DMS153 (cell line): ENCODE measurements around the gene KRT4.
"Not testable (repeated sequence)": the region's sequence is repeated elsewhere in the genome, so short reads cannot be mapped to it uniquely, and the experiment has no call there.

Source experiments
- DNase-seq: peaks from one replicate; lab custom pipeline; 2025; lab: John Stamatoyannopoulos, UW

Gene KRT4

DNA sequence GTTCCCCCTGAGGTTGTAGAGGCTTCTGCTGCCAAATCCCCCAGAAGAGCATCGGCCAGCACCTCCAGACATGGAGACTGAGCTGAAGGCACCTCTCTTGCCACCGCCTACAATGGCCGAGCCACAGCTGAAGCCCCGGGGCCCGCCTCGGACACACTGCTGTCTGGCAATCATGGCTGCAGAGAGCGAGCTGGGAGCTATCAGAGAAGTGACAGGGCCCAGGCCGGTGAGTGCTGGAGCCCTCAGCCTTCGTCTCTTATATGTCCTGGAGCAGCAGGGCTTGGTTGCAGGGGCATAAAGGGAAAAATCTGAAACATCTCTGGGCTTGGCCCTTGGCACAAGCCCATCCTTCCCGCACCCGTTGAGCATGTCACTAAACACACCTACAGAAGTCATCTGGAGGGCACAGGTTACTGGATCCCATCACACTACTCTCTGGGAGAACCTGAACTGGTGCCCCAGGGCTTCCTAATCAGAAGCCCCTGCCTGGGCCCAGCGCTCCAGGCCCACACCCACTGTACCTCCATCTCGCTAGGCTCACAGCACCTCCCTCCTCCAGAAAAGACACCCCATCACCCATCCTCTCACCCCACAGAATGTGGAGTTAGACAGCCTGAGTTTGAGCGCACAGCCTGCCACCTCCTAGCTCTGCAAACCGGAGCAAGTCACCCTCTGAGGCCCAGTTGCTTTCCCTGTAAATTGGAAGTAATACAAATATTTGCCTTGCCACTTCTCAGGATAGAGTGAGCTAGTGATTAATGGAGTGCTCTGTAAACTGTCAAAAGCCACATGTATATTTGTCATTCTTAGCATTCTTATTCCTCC, at the start of gene KRT4:
KRT4 (minus strand) TSS at position 232 of the 825 bp plus-strand sequence; CDS start at position 174, 58 bp downstream.
- DNase-seq, result peak; percentile 26

- no peak for DNase-seq
Observed at GRCh38 chr12:52862023-52862422, 48.1 kb upstream of the KRT4 start.

DNA sequence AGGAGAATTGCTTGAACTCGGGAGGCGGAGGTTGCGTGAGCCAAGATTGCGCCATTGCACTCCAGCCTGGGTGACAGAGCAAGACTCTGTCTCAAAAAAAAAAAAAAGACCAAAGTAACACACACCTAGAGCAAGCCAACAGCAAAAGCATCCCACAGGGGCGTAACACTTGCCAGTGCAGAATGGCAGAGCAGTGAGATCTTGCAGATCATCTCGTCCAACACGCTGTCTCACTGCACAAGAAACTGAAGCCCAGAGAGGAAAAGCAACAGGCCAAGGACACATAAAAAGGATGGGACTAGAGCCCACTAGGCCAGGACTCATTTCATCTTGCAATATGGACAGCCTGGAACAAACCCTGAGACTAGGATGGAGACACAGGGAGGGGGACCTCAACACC, 47.6 kb upstream of the KRT4 start:
- DNase-seq, result no peak

- DNase-seq, result no peak
Observed at GRCh38 chr12:52860102-52860823, 46.3 kb upstream of the KRT4 start.

DNA sequence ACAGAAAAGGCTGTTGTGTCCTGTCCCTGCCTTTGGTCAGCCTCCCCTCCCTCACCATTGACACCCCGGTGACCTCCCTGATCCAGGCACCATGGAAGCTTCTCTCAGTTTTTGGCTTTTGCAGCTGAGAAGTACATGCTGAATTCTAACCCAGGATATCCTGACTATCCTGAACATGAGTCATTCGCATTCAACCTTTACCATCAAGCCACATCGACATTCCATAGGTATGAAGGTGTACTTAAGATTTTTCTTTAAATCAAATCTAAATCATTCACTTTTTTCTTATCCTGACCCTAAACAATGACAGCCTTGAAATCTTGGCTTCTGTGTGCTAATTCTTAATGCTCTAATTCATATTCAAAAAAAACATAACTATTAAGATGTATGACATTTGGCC, 43.6 kb upstream of the KRT4 start:
- no peak for DNase-seq

GRCh38 chr12:52856787-52857186, 42.9 kb upstream of the KRT4 start:
- DNase-seq, result no peak

DNA sequence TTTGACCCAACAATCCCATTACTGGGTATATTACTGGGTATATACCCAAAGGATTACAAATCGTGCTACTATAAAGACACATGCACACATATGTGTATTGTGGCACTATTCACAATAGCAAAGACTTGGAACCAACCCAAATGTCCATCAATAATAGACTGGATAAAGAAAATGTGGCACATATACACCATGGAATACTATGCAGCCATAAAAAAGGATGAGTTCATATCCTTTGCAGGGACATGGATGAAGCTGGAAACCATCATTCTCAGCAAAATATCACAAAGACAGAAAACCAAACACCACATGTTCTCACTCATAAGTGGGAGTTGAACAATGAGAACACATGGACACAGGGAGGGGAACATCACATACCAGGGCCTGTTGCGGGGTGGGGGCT, 42.2 kb upstream of the KRT4 start:
- DNase-seq, result not testable (repeated sequence)

- DNase-seq, result no peak
Observed at GRCh38 chr12:52851787-52852186, 37.9 kb upstream of the KRT4 start.

DNA sequence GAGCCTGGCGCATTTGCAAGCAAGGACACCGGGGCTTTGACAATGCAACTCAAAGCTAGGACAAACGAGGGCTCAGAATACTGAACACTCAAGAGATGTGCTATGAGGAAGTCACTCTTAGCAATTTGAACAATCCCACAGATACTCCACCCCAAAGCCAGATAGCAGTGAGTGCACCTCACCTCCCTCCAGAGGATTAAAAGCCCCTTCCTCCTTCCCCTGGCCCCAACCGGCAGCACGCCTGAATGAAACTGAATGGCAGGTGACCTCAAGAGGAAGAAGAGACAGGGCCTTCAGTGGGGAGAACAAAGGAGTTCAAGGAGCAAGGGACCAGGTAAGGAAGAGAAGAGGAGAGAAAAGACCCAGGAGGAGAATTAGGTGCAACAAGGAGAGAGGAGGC, 36.8 kb upstream of the KRT4 start:
- no peak for DNase-seq

- DNase-seq, result no peak
Observed at GRCh38 chr12:52849511-52849910, 35.6 kb upstream of the KRT4 start.

GRCh38 chr12:52848661-52849255, 34.8 kb upstream of the KRT4 start, which contains the start of gene KRT78:
Gene KRT78 (minus strand): TSS chr12:52848994. CDS start chr12:52848930, 64 bp downstream.
- DNase-seq, result no peak

GRCh38 chr12:52847335-52848102, 33.6 kb upstream of the KRT4 start:
- no peak for DNase-seq

GRCh38 chr12:52846356-52846970, 32.5 kb upstream of the KRT4 start:
- no peak for DNase-seq

GRCh38 chr12:52845946-52846345, 32.0 kb upstream of the KRT4 start:
- no peak for DNase-seq

DNA sequence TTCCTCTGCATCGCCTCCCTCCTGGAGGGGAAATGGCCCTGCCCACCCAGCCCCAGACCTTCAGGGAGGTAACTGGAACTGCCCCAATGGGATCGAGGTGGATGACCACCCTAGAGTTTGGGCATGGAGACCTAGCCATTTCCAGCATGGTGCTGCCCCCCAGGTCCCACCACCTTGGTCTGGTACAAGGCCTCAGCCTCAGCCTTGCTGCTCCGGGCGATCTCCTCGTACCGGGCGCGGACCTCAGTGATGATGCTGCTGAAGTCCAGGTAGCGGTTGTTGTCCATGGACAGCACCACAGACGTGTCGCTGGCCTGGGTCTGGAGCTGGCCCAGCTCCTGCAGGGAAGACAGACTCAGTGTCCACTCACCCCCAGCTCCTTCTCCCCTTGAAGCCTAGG, 30.5 kb upstream of the KRT4 start:
- no peak for DNase-seq

DNA sequence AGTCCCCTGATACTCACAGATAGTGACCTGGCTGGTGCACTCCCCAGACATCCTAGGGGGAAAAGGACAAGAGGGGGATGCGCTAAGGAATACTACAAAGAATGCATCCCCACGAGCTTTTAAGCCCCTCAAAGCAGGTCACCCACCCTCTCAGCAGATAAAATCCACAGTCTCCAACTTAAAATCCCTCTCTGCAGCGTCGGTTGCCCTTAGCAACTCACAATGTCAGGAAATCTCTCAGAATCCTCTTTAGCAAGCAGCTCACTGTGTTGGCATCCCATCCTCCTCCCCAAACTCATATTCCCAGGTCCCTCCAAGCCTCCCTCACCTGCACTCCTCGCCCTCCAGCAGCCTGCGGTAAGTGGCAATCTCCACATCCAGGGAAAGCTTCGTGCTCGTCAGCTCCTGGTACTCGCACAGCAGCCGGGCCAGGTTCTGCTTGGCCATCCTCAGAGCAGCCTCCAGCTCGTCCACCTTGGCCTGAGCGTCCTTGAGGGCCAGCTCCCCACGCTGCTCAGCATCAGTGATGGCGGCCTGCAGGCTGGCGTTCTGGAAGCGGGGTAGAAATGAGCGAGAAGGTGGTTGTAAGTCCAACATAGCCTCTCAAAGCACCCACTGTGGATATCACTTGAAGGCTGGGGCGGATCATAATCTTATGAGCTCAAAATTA, 25.7 kb upstream of the KRT4 start:
- no peak for DNase-seq

GRCh38 chr12:52838609-52839435, 24.9 kb upstream of the KRT4 start:
- DNase-seq, result no peak

DNA sequence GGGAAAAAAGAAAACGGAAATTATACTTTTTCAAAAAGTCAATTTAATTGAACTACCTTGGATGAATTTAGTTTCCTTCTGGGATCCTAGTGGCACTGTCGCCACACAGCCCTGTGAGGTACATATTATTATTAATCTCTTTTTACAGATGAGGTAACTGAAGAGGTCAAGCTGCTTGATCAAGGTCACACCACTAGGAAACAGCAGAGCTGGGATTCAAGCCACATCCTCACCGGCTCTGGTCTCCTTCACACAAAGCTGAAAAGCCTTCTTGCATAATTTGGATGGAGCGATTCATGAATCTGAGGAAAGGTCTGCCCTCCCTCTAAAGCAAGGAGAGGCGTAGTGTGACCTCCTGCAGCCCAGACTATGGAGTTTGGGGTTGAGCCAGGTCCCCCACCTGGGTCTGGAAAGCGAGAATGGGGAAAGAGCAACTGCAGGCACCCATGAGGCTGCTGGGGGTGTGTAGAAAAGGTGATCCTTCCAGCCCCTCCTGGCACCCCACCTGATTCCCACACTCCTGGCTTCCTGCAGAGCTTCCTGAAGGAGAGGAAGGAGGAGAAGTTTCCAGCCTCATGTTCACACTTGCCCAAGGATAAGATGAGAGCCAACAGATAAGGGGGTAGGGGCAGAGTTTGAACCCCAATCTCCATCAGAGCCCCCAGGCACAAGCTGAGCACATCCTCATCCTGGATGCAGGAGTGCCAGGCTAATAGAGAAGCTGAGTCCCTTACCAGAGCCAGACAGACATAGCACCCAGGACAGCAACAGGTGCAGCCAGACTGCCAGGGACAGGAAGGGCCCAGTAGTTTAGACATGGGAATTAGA, 24.1 kb upstream of the KRT4 start:
- no peak for DNase-seq

DNA sequence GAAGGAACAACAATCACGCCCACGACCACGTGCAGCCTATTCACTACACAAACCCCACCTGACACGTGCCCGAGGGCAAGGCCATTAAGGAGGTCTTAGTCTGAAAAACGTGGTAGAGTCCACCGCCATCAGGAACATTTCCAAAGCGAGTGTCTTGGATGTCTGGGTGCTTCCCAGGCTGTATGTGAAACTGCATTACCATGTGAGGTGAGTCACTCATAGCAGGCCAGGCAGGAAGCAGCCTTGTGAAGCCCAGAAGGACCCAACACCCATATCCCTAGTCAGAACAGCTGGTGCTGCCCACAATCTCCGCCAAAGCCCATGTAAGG, 23.5 kb upstream of the KRT4 start:
- no peak for DNase-seq
